Mesodermal cell (in vitro differentiated cells): Measurements from ENCODE around the gene OTOP2. TPM values are rescaled to one million over a fixed set of nuclear protein-coding genes. Genes with fewer than 3 reads are reported as not detected.

Experiments
- H3K27ac ChIP-seq: 2 replicates; pipeline ENCODE4 v1.7.0; 2013; ENCODE audit warnings: mild to moderate bottlenecking, low read depth, low read length, moderate library complexity; ENCODE audit not compliant: severe bottlenecking
- H3K36me3 ChIP-seq: 2 replicates; pipeline ENCODE4 v1.7.1; 2013; ENCODE audit warnings: mild to moderate bottlenecking, low read length, moderate library complexity; ENCODE audit not compliant: control insufficient read depth, insufficient read depth
- H3K4me1 ChIP-seq: one replicate; pipeline ENCODE4 v1.7.1; 2013; ENCODE audit warnings: mild to moderate bottlenecking, low read length; ENCODE audit not compliant: insufficient read depth, control insufficient read depth, poor library complexity, severe bottlenecking
- H3K4me3 ChIP-seq: 2 replicates; pipeline ENCODE4 v1.7.0; 2013; ENCODE audit warnings: low read length, control low read depth, mild to moderate bottlenecking; ENCODE audit not compliant: insufficient read depth, poor library complexity, severe bottlenecking; ENCODE audit errors: extremely low read depth
- H3K9me3 ChIP-seq: 2 replicates; pipeline ENCODE4 v1.7.1; 2013; ENCODE audit warnings: mild to moderate bottlenecking, low read length, moderate library complexity; ENCODE audit not compliant: control insufficient read depth
- WGBS, 2 experiments: methylation state at CpG; one replicate each; pipeline ENCODE4 v1.1.5; 2013; ENCODE audit warnings: missing lambda C conversion rate in 2 of 2; ENCODE audit not compliant: insufficient coverage in 2 of 2; 5-methylcytosine and 5-hydroxymethylcytosine counted together
- polyA plus RNA-seq, 2 experiments: library from polyadenylated mRNA; stranded (reverse); fragments of 50-300 nt; gene quantifications; one replicate each; pipeline ENCODE4 v1.2.3, GENCODE V29; 2013

Gene OTOP2, protein sequence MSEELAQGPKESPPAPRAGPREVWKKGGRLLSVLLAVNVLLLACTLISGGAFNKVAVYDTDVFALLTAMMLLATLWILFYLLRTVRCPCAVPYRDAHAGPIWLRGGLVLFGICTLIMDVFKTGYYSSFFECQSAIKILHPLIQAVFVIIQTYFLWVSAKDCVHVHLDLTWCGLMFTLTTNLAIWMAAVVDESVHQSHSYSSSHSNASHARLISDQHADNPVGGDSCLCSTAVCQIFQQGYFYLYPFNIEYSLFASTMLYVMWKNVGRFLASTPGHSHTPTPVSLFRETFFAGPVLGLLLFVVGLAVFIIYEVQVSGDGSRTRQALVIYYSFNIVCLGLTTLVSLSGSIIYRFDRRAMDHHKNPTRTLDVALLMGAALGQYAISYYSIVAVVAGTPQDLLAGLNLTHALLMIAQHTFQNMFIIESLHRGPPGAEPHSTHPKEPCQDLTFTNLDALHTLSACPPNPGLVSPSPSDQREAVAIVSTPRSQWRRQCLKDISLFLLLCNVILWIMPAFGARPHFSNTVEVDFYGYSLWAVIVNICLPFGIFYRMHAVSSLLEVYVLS
- polyA plus RNA-seq (2013, experiment 1 of 2), result not detected
- not detected for polyA plus RNA-seq (2013, experiment 2 of 2)

DNA sequence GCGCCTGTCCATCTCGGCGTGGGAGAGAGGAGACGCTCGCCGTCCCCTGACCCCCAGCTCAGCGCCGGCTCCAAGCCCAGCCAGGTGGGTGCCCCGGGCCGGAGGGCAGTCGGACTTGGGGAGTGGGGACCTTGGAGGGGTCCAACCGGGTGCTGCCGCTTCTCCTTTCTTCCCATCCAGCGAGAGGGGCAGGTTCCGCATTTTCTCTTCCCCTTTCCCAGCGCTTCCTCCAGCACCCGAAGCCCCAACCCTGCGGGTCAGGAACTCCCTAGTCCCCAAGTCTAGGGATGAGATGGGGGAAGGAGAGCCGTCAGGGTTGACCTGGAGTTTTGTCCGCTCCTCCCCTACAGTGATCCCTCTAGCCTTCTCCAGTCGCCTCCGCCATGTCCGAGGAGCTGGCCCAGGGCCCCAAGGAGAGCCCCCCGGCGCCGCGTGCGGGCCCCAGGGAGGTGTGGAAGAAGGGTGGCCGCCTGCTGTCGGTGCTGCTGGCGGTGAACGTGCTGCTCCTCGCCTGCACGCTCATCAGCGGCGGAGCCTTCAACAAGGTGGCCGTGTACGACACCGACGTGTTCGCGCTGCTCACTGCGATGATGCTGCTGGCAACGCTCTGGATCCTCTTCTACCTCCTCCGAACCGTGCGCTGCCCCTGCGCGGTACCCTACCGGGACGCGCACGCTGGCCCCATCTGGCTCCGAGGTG, at the start of gene OTOP2:
Gene OTOP2 (plus strand): TSS at position 24 of the 699 bp plus-strand sequence. CDS start 360 bp downstream, at position 384.
- no peak within 1 kb of the TSS for H3K27ac ChIP-seq
- no peaks in the 10 kb centered on the region for H3K36me3 ChIP-seq
- H3K9me3 ChIP-seq, result no peaks in the 10 kb centered on the region
- 6 to 11% methylated on average over 37 to 43 of the region's 54 CpGs for WGBS, 2 experiments
- peak within 1 kb of the TSS; percentile 29 for H3K4me3 ChIP-seq
- no peaks in the 10 kb centered on the region for H3K4me1 ChIP-seq

DNA sequence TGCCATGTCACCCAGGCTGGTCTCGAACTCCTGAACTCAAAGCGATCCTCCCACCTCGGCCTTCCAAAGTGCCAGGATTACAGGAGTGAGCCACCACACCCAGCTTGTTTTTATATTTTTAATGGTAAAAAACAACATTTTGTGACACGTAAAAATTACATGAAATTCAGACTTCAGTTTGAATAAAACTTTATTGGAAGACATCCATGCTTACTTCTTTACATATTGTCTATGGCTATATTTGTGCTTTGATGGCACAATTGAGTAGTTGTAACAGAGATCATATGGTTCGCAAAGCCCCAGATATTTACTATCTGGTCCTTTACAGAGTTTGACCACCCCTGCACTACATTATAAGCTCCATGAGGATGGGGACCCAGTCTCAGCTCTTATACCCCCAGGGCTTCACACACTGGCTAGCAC, 49.4 kb upstream of the OTOP2 start:
- Histone ChIP-seq H3K9me3 (no peaks in the 10 kb centered on the region), H3K4me1 (peaks cover 10% of the 10 kb centered on the region), H3K27ac (no peak overlapping the region), H3K36me3 (peaks cover 4% of the 10 kb centered on the region), H3K4me3 (no peak overlapping the region)
- 100% methylated on average over 1 of the region's 5 CpGs; no CpG with 5 or more reads in 1 of the 2 experiments for WGBS, 2 experiments

DNA sequence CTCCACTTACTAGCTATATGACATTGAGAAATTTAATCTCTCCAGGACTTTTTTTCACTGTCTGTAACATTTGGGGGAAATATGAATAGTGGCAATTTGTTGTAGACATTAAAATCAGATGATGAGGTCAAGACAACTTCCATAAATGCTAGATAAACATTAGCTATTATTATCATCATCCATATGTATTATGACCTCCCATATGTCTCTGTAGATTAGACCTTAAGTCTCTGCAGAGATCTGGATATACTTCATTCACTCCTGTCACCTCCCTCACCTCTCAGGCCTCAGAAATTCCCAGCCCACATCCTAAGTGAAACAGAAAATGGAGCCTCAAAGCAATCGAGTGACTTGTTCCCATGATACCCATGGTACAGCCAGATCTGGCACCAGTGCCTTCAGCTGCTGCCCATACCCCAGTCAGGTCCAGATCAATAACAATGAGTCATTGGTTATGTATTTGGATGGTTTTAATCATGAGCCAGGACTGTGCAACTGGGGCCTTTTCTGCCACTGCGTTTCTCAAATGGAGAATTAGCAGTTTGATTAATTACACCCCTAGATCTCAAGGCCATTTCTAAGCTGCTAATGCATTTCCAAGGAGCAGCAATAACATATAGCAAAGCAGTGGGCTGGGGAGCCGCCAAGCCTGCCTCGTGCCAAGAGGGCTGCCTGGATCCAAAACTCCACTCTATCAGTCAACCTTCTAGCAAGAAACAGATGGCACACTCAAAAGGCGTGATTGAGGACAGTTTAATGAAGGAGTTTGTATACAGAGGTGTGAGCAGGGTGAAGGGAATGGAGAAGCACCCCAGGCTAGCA, 48.7 kb upstream of the OTOP2 start:
- Histone ChIP-seq H3K9me3 (no peaks in the 10 kb centered on the region), H3K4me3 (no peak overlapping the region), H3K27ac (no peak overlapping the region), H3K4me1 (peaks cover 10% of the 10 kb centered on the region), H3K36me3 (peaks cover 4% of the 10 kb centered on the region)
- 92 to 95% methylated on average over 2 to 3 of the region's 5 CpGs for WGBS, 2 experiments

DNA sequence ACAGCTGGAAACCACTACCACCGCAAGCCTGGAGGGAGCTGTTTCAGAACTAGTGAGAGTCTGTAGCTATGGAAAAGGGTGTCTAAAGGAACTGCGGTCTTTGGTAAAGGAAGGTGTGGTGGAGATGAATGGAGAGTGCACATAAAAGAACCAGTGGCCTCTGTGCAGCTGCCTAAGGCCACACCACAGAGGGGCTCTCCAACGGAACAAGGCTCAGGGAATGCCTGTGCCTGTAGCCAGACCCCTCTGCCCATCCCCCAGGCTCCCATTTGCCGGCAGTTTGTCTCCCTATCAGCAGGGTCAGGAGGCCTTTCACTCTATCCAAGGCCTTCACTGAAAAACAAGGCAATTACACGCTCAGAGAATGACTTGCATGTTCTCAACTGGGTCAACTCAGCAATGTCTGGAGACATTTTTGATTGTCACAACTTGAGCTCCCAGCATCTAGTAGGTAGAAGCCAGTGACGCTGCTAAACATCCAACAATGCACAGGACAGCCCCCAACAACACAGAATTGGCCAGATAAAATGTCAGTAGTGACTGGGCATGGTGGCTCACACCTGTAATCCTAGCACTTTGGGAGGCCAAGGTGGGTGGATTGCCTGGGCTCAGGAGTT, 48.0 kb upstream of the OTOP2 start:
- H3K9me3 ChIP-seq, result no peaks in the 10 kb centered on the region
- H3K27ac ChIP-seq, result peak overlapping the region; percentile 16
- H3K4me1 ChIP-seq, result peaks cover 8% of the 10 kb centered on the region
- WGBS, 2 experiments, result 71 to 72% methylated on average over 5 to 6 of the region's 6 CpGs
- no peak overlapping the region for H3K4me3 ChIP-seq
- peaks cover under 1% of the 10 kb centered on the region for H3K36me3 ChIP-seq

DNA sequence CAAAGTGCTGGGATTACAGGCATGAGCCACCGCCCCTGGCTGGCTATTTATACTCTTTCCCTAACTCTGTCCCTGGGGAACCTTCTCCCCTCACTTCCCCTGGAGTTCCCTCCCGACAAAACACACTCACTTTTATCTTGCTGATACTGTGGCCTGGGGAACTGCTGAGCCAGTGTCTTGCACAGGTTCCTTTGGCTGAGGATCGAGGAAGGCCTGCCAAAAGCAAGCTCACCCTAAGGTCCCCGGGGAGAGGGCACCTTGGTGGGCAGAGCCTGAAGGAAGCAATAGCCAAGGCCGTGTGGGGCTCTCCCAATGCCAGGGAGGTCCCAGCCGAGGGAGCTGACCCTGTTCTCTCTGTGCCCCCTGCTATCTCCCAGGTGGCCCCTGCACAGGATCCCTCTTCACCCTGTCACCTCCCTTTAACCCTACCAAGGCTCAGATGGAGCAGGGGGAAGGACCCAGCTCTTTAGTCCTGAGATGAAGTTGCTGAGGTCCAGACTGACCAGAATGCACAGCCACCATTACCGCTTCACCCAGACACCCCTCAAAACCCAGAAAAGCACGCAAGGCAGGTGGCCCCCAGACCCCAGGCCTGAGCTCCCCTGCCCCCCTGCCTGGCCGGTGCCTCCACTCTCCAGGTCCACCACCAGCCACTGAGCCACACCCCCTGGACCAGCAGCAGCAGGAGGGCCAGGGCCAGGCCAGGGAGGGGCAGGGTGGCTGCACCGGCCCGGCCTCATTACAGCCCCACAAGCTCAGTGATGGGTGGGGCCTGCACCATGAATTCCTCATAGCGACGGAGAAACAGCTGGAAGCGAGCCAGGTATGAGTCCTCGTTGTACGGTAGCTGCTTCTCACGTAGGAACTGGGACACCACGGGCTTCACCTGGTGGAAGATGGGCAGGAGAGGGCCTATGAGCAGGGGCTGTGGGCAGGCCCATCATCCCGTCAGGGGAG, 46.2 kb upstream of the OTOP2 start:
- Histone ChIP-seq H3K27ac (no peak overlapping the region), H3K4me3 (no peak overlapping the region), H3K36me3 (no peaks in the 10 kb centered on the region), H3K9me3 (no peaks in the 10 kb centered on the region), H3K4me1 (no peaks in the 10 kb centered on the region)
- WGBS, 2 experiments, result 83 to 90% methylated on average over 17 to 18 of the region's 19 CpGs

DNA sequence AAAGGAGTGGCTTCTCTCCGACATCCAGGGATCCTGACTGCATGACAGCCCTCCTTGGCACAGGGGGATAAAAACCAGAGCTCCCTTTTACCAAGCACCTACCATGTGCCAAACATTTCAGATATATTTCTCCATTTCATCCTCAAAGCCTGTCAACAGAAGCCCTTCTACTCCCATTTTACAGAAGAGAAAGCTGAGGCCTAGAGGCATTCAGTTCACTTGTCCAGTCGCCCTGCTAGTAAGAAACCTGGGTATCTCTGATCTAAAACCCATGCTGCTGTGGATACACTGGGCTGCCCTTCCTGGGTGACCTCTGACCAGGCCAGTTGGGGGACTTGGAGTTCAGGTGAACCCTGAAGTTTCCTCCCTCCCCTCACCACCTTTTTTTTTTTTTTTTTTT, 45.4 kb upstream of the OTOP2 start:
- Histone ChIP-seq H3K36me3 (no peaks in the 10 kb centered on the region), H3K9me3 (no peaks in the 10 kb centered on the region), H3K4me1 (no peaks in the 10 kb centered on the region), H3K4me3 (no peak overlapping the region), H3K27ac (no peak overlapping the region)
- 80 to 88% methylated on average over 1 to 2 of the region's 2 CpGs for WGBS, 2 experiments

DNA sequence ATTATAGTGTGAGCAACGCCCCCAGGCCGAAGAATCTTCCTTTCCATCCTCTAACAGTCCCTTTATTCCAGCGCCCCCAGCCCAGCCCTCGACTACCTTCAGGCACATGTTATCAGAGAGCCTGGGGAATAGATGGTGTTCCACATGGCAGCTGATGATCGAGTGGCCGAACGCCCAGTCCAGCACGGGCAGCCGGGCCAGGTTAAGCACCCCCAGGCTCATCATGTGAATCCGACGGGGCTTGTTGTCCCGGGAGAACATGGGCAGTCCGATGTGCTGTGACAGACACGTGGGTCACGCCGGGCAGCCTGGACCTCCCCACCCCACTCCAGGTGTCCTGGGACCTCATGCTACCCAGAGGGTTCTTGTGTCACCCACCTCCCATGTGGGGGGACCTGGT, 44.8 kb upstream of the OTOP2 start:
- H3K4me1 ChIP-seq, result no peaks in the 10 kb centered on the region
- H3K4me3 ChIP-seq, result no peak overlapping the region
- H3K27ac ChIP-seq, result no peak overlapping the region
- 92 to 95% methylated on average over 13 to 14 of the region's 16 CpGs for WGBS, 2 experiments
- no peaks in the 10 kb centered on the region for H3K9me3 ChIP-seq
- H3K36me3 ChIP-seq, result no peaks in the 10 kb centered on the region

DNA sequence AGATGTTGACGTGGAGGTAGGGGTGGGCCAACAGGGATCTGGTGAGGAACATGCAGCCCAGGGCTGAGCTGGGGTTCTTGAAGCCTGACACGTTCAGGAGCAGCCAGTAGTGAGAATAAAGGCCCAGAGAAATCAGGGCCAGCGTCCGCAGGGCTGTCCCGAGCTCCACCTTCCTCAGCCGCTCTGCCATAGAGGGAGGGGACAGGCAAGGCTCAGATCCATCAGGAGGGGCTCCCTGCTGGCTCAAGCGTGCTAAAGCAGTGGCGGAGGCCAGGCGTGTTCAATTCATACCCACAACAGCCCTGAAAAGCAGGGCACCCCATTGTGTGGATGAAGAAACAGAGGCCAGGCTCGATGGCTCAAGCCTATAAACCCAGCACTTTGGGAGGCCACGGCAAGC, 43.0 kb upstream of the OTOP2 start:
- Histone ChIP-seq H3K4me3 (no peak overlapping the region), H3K9me3 (no peaks in the 10 kb centered on the region), H3K4me1 (no peaks in the 10 kb centered on the region), H3K36me3 (no peaks in the 10 kb centered on the region), H3K27ac (no peak overlapping the region)
- 79% methylated on average over 8 to 11 of the region's 11 CpGs for WGBS, 2 experiments

DNA sequence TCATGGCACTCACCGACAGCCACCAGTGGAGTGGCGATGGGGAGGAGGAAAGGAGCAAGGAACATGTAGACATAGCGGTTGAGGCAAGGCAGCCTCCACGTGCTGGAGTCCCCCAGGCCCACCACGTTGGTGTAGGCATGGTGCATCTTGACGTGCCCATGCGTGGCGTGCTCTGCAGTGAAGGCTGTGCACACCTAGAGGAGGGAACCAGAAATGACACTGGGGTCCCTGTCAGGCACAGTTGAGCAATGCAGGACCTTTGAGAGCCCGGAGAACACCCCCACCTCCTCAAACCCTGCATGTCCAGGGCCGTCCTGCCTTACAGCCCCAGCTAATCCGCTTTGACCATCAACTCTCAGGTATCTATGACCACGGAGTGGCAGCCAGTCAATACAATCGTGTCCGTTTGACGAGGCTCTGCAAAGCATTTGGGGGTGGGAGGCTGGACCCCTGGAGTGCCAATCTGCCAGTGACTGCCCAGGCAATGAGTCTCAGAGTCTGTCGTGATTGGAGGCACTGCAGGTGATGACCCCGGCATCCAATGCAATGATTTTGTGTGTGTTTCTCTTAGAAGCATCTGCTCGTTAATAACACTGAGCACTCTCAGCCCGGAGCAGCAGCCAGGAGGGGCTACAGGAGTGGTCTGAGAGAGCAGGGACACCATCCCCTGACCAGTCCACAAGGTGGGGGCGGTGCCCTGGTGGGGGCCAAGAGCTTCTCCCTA, 41.4 kb upstream of the OTOP2 start:
- no peaks in the 10 kb centered on the region for H3K36me3 ChIP-seq
- H3K27ac ChIP-seq, result no peak overlapping the region
- 81 to 86% methylated on average over 20 of the region's 20 CpGs for WGBS, 2 experiments
- no peaks in the 10 kb centered on the region for H3K9me3 ChIP-seq
- H3K4me1 ChIP-seq, result no peaks in the 10 kb centered on the region
- no peak overlapping the region for H3K4me3 ChIP-seq
